UCSD-AML1 (cell line): ENCODE measurements around the gene ABCD1.
"Not testable (repeated sequence)": the region's sequence is repeated elsewhere in the genome, so short reads cannot be mapped to it uniquely, and the experiment has no call there.

Experiments used
- DNase-seq: peaks from one replicate; lab custom pipeline; 2025; ENCODE audit not compliant: unreplicated experiment; lab: John Stamatoyannopoulos, UW

The ABCD1 gene

DNA sequence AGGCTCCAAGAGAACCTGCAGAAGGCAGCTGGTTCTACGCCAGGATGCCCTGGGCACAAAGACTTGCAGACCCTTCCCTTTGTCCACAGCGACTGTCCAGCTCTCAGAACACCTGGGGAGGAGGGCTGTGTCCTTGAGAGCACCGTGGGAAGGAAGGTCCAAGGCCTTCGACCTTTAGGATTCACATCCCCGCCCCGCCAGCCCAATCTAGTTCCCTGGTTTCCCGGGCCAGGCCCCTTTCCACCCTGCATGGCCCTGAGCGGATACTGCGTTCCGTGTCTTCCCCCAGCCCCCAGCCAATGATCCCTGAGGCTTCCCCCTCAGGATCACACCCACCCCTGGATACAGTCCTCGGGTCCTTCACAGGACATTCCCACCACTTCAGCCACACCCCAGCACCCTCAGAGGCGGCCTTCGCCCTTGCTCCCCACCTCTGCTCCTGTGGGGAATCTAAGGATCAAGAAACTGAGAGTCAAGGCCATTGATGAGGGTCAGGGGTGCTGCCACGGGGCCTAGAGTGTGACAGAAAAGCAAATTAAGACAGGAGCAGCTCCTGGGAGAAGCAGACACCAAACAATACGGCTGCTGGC lies 9.1 kb downstream of the ABCD1 start:
- no peak for DNase-seq

GRCh38 chrX:153734871-153735270 lies 10.2 kb downstream of the ABCD1 start:
- DNase-seq: no peak

- no peak for DNase-seq
These were observed 10.6 kb downstream of the ABCD1 start for GRCh38 chrX:153735274-153735673.

GRCh38 chrX:153736071-153736820 lies 11.6 kb downstream of the ABCD1 start:
- DNase-seq: no peak

DNA sequence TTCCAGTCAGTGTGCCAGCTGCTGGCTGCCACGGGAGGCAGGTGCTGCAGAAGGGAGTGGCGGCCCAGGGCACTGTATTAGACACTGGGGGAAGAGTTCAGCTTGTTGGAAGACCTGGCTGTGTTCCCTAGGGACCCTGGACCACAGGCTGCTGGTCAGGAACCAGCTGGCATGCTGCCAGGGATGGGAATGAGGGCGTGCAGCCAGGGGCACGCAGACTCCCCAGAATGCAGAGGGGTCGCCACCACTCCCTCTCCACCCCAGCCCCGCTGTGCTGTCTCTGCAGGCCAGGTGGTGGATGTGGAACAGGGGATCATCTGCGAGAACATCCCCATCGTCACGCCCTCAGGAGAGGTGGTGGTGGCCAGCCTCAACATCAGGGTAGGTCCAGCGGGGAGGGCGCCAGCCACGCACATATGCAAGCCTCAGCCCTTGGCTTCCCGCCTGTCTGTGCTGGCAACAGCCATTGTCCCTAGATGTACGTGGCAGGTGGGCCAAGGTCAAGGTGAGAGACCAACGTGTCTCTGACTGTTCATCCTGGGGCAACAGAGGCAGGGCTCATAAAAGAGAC lies 12.3 kb downstream of the ABCD1 start:
- no peak for DNase-seq

- no peak for DNase-seq
These were observed 13.5 kb downstream of the ABCD1 start for GRCh38 chrX:153738056-153738605.

- no peak for DNase-seq
These were observed 15.3 kb downstream of the ABCD1 start for GRCh38 chrX:153739754-153740486.

DNA sequence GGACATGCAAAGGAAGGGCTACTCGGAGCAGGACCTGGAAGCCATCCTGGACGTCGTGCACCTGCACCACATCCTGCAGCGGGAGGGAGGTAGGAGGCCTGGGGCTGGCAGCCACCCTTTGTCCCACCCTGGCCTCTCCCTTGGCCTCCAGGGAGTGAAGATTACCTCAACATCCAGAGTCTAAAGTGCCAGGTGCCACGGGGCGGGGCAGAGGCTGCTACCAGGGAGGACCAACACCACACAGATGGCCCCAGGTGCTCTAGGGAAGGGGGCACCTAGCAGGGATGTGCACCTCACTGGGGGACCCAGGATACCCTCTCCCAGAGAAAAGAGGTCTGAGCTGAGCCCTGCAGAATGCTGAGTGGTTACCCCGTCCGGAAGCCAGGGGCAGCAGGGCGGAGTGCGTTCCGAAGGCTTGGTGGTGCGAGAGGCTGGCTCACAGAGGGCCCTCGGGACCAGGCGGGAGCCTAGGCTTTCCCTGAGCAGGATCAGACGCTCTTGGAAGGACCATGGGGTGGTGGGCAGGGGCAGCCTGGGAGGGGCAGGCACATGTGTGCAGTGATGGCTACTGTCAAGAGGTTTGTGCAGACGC lies 16.1 kb downstream of the ABCD1 start:
- no peak for DNase-seq

DNA sequence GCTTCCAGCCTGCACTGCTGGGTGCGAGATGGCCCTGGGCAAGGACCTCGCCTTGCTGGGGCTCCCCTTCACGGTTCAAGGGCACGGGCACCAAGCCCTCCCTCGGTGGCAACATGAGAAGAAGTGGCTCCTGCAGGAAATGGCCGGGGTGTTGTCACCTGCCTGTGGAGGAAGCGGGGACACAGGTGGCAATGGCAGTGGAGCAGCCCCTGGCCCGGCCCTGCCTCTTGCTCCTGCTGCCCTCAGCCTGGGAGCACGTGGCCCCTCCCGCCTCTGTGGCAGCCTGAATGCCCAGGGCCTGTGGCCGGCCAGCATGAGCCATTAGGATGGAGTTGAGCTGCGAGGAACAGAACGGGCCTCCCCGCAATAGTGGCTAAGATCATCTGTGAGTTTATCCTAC lies 16.8 kb downstream of the ABCD1 start:
- no peak for DNase-seq

- not testable (repeated sequence) for DNase-seq
These were observed 17.5 kb downstream of the ABCD1 start for GRCh38 chrX:153742111-153742510.

DNA sequence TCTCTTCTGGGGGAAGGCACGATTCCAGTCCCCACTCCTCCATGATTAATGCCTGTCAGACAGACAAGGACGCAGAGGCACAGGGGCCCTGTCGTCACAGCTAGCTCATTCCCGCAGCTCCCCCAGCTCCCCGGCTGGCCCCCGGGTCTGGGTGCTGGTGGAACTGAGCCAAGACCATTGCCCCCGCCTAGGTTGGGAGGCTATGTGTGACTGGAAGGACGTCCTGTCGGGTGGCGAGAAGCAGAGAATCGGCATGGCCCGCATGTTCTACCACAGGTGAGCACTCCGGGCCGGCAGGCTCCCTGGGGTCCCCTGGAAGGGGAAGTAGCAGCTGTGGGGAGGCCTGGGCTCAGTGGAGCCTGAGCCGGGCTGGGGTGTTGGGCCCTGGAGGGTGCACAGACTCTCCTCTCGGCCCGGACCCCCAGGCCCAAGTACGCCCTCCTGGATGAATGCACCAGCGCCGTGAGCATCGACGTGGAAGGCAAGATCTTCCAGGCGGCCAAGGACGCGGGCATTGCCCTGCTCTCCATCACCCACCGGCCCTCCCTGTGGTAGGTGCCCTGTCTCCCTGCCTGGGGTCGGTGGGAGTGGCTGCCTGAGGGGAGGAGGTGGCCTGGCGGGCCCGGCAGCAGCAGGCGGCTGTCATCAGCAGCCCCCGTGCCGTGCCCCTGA lies 18.3 kb downstream of the ABCD1 start:
- not testable (repeated sequence) for DNase-seq

- DNase-seq: not testable (repeated sequence)
These were observed 19.0 kb downstream of the ABCD1 start for GRCh38 chrX:153743468-153744209.

- DNase-seq: no peak
These were observed 19.8 kb downstream of the ABCD1 start for GRCh38 chrX:153744210-153745066.

GRCh38 chrX:153745067-153745433 lies 20.4 kb downstream of the ABCD1 start:
- DNase-seq: not testable (repeated sequence)

GRCh38 chrX:153746359-153746758 lies 21.7 kb downstream of the ABCD1 start:
- DNase-seq: no peak

DNA sequence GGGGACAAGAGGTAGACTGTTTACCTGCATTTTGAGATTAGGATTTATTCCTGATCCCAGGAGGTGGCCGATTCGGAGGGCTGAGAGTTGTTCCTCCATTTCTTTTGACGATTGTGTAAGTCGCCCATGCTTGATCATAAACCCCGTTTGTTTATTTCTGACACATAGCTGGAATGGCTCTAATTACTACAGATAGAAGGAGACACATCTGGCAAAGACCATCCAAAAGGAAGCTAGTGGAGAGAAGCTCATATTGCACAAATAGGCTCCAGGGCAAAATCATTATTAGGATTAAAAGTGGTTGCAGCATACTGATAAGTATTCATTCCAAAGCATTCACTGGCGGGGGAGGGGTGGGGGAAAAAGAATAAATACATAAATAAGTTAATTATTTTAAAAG lies 22.3 kb downstream of the ABCD1 start:
- DNase-seq: not testable (repeated sequence)

DNA sequence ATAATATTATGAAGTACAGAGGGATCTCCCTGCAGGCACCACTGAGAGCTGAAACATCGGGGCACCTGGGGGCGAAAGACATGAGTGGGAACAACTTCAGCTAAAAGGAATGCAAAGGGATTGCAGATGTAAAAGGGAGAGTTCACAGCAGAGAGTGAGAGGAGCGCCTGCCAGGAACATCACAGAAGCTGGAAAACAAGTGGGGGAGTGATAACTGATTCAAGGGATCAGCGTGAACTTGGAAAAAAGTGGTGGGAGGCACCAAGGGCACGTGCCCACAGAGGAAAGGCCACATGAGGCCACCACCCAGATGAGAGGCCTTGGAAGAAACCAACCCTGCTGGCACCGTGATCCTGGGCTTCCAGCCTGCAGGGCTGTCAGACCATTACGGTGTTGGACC lies 24.4 kb downstream of the ABCD1 start:
- not testable (repeated sequence) for DNase-seq

DNA sequence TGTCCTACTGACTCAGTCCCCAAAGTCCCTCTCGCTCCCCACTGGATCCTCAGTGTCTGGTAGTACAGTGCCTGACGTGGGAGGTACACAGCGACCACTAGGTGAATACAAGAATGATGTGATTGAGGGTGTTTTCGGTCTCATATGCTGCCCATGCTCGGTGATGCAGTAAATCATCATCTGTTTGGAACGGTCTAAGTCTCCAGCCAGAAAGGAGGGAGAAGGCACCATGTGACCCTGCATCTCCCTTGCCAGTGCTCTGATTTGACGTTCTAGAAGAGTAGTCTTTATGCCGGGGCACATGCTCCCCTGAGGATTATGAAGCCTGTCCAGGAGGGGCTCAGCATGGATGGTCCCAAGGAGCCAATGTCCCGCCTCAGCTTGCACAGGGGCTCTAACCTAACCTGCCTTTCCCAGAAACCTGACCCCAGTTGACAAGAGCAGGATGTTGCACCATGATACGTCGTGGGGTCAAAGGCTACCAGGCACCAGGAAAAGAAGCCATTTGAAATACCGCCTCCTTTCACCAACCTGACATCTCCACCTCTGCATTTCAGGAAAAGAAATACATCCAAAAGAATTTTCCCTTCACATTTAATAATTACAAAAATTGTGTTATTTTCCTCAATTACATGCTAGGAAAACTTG lies 25.6 kb downstream of the ABCD1 start:
- DNase-seq: no peak
